ENCODE data around the gene DIAPH3. TPM values are rescaled to one million over a fixed set of nuclear protein-coding genes. Genes with fewer than 3 reads are reported as not detected.

The DIAPH3 gene
- total RNA-seq, 3 donors from 2014 or later = under 0.01 to 0.88 (median 0.64) TPM

GRCh38 chr13:59673286-59673685 is 490.4 kb downstream of the DIAPH3 start:
- no peak overlapping the region for H3K27ac ChIP-seq
- intact Hi-C loops (cut with DNase I; ENCODE audit: low total_unique reads) = no loop called here
- no peak overlapping the region for H3K4me3 ChIP-seq
- no peak for TF ChIP-seq POLR2AphosphoS5 (IDR thresholded peaks at IDR 0.05)
- no peak for TF ChIP-seq POLR2A (IDR thresholded peaks at IDR 0.05)
- TF ChIP-seq CTCF (IDR thresholded peaks at IDR 0.05) = no peak
- H3K36me3 ChIP-seq = no peaks in the 10 kb centered on the region
- no peaks in the 10 kb centered on the region for H3K9me3 ChIP-seq
- DNase-seq (ENCODE audit: low spot score in 2 of 2) = no peak
- no peaks in the 10 kb centered on the region for H3K4me1 ChIP-seq
- H3K27me3 ChIP-seq = no peaks in the 10 kb centered on the region

- no peaks in the 10 kb centered on the region for H3K27me3 ChIP-seq
- H3K4me3 ChIP-seq = no peak overlapping the region
- TF ChIP-seq CTCF (IDR thresholded peaks at IDR 0.05) = no peak
- no peak for TF ChIP-seq POLR2AphosphoS5 (IDR thresholded peaks at IDR 0.05)
- TF ChIP-seq POLR2A (IDR thresholded peaks at IDR 0.05) = no peak
- no peak for DNase-seq (ENCODE audit: low spot score in 2 of 2)
- H3K27ac ChIP-seq = no peak overlapping the region
- intact Hi-C loops (cut with DNase I; ENCODE audit: low total_unique reads) = no loop called here
- no peaks in the 10 kb centered on the region for H3K4me1 ChIP-seq
- H3K9me3 ChIP-seq = no peaks in the 10 kb centered on the region
- no peaks in the 10 kb centered on the region for H3K36me3 ChIP-seq
Measured at GRCh38 chr13:59672445-59672844, 491.3 kb downstream of the DIAPH3 start.

- no peak for DNase-seq (ENCODE audit: low spot score in 2 of 2)
- Histone ChIP-seq H3K36me3 (no peaks in the 10 kb centered on the region), H3K27ac (no peak overlapping the region), H3K4me1 (no peaks in the 10 kb centered on the region), H3K27me3 (no peaks in the 10 kb centered on the region), H3K9me3 (no peaks in the 10 kb centered on the region), H3K4me3 (no peak overlapping the region)
- intact Hi-C loops (cut with DNase I; ENCODE audit: low total_unique reads) = no loop called here
- TF ChIP-seq CTCF (IDR thresholded peaks at IDR 0.05) = no peak
Measured at GRCh38 chr13:59671881-59672280, 491.8 kb downstream of the DIAPH3 start.

- no peak overlapping the region for H3K4me3 ChIP-seq
- H3K9me3 ChIP-seq = no peaks in the 10 kb centered on the region
- DNase-seq (ENCODE audit: low spot score in 2 of 2) = no peak
- no peaks in the 10 kb centered on the region for H3K4me1 ChIP-seq
- intact Hi-C loops (cut with DNase I; ENCODE audit: low total_unique reads) = no loop called here
- no peak overlapping the region for H3K27ac ChIP-seq
- H3K27me3 ChIP-seq = no peaks in the 10 kb centered on the region
- no peak for TF ChIP-seq POLR2AphosphoS5 (IDR thresholded peaks at IDR 0.05)
- TF ChIP-seq POLR2A (IDR thresholded peaks at IDR 0.05) = no peak
- no peak for TF ChIP-seq CTCF (IDR thresholded peaks at IDR 0.05)
- no peaks in the 10 kb centered on the region for H3K36me3 ChIP-seq
Measured at GRCh38 chr13:59666504-59666903, 497.2 kb downstream of the DIAPH3 start.

- TF ChIP-seq CTCF (IDR thresholded peaks at IDR 0.05) = no peak
- no peak for TF ChIP-seq POLR2A (IDR thresholded peaks at IDR 0.05)
- no peak for TF ChIP-seq POLR2AphosphoS5 (IDR thresholded peaks at IDR 0.05)
- no peaks in the 10 kb centered on the region for H3K9me3 ChIP-seq
- H3K4me3 ChIP-seq = no peak overlapping the region
- no peaks in the 10 kb centered on the region for H3K36me3 ChIP-seq
- no peak for DNase-seq (ENCODE audit: low spot score in 2 of 2)
- H3K27me3 ChIP-seq = no peaks in the 10 kb centered on the region
- no peaks in the 10 kb centered on the region for H3K4me1 ChIP-seq
- intact Hi-C loops (cut with DNase I; ENCODE audit: low total_unique reads) = no loop called here
- no peak overlapping the region for H3K27ac ChIP-seq
Measured at GRCh38 chr13:59665732-59666131, 498.0 kb downstream of the DIAPH3 start.

Measured in breast epithelium (tissue), 4 donors.